GM18870 (cell line): ENCODE measurements around the gene RMRP.
"Not testable (repeated sequence)": the region's sequence is repeated elsewhere in the genome, so short reads cannot be mapped to it uniquely, and the experiment has no call there.

Experiments
- ATAC-seq: cut with Tn5 transposase; IDR thresholded peaks from one replicate; pipeline ENCODE4 v1.9.1; 2021; ENCODE audit warnings: moderate library complexity; ENCODE audit not compliant: unreplicated experiment

The RMRP gene

GRCh38 chr9:35615981-35616680 lies 41.7 kb downstream of the RMRP start:
- no peak for ATAC-seq

- no peak for ATAC-seq
These were observed 45.0 kb downstream of the RMRP start for GRCh38 chr9:35612843-35613242.

- ATAC-seq, result not testable (repeated sequence)
These were observed 45.8 kb downstream of the RMRP start for GRCh38 chr9:35612066-35612465.

- no peak for ATAC-seq
These were observed 46.5 kb downstream of the RMRP start for GRCh38 chr9:35611230-35611797.

GRCh38 chr9:35609820-35610163 lies 48.0 kb downstream of the RMRP start:
- no peak for ATAC-seq

GRCh38 chr9:35609001-35609819 lies 48.6 kb downstream of the RMRP start:
- no peak for ATAC-seq

GRCh38 chr9:35608221-35608620 lies 49.6 kb downstream of the RMRP start:
- ATAC-seq, result no peak
